HG03439 (cell line): ENCODE results near the gene CLIP2.
A peak's percentile ranks its signal among the peaks of the same experiment; 100 is the strongest.

Experiments used
- ATAC-seq: cut with Tn5 transposase; IDR thresholded peaks from one replicate; pipeline ENCODE4 v1.9.1; 2021; ENCODE audit warnings: mild to moderate bottlenecking, moderate library complexity; ENCODE audit not compliant: unreplicated experiment

The CLIP2 gene

DNA sequence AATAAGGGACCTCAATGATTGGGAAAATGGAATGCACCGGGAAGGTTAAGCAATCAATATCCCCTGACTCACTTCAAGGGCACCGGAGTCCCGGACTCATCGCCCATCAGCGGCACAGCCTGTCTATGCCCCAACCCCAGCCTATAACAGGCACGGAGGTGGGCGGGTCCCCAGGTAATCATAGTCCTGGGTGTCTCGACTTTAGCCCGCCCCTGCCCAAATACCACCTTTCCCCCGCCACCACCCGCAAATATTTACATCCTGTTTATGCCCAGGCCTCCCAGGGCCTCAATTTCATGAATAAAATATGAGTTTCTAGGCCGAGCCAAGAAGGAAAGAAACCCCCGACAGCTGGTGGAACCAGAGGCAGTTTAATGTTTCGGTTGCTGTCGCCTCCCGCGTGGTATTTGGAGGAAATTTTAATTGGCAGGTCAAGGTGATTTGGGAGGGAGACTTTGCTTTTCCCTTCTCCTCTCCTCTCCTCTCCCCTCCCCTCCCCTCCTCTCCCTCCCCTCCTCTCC is 19.4 kb upstream of the CLIP2 start:
- peak; percentile 41 for ATAC-seq

DNA sequence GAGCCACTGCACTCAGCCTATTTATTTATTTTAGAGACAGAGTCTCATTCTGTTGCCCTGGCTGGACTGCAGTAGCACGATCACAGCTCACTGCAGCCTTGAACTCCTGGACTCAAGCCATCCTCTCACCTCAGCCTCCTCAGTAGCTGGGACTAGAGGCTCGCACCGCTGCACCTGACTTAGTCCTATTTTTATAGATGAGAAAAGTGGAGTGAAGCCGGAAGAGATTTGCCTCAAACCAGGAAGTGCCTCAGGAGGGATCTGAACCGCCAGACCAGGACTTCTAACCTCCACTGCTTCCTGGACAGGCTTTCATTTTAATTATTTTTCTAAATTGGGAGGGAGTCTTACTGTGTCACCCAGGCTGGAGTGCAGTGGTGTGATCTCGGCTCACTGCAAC is 17.5 kb upstream of the CLIP2 start:
- no peak for ATAC-seq

DNA sequence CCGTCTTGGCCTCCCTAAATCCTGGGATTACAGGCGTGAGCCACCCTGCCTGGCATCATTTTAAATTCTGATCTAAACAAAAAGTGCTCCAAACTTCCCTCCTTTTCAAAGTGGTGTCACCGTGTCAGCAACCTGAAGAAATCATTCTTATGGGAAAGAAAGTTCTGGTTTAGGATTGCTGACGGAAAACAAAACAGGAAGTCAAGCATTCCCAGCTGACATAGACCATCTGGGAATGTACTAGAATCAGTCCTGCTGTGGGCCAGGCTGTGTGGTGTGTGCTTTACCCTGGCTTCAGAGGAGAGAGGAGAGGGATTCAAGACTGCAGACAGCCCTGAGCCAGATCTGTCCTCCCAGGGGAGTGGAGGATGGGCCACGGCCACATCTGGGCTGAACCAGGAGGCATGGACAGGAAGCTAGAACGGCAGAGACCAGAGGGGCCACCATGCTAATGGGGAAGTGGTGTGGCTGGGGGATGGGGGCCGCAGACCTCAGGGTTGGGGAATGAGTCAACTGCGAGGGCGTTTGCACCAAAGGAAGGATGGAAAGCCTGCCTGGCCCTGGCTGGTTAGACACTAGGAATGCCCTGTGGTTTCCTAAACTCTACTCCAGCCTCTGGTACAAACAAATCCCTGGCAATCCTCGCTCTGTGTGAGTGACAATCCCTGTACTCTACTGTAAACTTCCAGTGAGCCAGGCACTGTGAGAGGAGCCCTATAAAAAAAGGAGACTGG is 16.7 kb upstream of the CLIP2 start:
- peak; percentile 63 for ATAC-seq

DNA sequence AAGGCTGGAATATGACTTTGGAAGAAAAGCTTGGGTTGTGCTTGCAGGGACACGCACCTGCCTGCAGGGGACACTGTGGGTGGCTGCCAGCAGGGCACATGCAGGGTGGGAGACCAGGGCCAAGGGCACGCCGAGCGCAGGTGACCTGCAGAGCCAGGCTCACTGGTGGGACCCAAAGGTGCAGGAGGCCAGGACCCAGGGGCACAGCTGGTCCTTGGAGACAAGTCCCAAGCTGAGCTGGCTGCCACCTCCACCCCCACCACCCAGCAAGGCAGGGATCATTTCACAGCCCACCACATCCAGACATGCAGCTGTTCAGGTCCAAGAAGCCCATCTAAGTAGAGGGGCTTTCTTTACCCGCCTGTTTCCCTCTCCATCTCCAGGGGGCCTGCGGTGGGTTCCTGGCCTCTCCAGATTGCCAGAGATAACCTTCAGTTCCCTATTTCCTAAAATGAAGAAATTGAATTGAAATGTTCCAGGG is 13.8 kb upstream of the CLIP2 start:
- ATAC-seq: no peak

DNA sequence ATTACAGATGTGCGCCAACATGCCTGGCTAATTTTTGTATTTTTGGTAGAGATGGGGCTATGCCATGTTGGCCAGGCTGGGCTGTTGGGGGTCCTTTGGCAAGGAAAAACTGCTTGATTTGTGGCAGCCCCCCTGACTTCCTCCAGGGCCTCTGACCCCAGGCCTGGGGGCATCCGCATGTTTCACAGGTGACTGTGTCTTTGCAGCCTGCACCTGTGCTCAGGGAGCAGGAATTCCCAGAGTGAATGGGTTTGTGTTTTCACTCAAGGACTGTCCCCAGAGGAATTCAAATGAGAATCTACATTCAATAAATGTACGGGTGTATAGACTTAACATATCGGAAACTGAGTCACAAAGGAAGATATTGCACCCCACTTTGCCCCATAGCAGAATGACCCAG is 11.6 kb upstream of the CLIP2 start:
- no peak for ATAC-seq

DNA sequence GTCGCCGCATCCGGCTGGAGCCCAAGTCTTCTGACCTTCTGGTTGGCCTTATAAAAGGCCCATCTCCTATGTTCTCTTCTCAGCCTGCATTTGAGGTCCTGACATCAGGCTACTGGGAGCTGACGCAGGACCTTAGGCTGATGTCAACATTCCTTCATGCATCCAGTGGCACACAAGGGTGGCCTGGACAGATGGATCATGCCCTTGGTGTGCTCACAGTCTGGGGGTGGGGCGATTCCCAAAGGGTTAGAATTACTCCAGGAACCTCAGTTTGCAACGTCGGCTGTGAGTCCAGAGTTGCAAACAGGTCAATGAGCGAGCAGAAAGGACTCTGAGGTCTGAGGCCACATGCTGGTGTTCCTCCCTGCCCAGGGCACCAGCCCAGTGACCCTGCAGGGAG is 8.2 kb upstream of the CLIP2 start:
- ATAC-seq: no peak

DNA sequence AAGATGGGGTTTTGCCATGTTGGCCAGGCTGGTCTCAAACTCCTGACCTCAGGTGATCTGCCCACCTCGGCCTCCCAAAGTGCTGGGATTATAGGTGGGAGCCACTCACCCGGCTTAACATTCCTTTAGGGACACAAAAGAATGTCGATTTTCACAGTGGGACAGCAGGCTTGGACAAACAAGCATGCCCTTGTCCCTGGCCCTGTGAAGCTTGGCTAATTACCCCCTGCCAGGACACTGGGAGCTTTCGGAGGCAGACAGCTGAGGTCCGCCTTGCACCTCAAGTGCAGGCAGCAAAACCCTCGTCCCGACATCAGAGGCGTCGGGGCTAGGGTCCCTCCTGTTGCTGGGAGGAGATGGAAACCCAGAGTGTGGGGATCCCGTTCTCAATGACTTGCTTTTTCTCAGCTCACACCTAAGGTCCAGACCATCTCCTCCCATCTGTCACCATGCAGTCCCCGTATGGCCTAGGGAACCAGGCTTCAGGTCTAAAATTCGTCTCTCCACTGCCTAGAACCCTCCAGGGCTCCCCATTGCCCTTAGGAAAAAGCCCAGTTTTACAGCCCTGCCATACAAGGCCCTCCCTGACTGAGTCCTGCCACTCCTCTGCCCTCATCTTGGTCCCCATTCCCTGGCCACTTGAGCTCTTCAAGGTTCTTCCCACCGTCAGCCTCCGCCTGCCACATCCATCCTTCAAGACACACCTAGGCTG is 6.3 kb upstream of the CLIP2 start:
- no peak for ATAC-seq

DNA sequence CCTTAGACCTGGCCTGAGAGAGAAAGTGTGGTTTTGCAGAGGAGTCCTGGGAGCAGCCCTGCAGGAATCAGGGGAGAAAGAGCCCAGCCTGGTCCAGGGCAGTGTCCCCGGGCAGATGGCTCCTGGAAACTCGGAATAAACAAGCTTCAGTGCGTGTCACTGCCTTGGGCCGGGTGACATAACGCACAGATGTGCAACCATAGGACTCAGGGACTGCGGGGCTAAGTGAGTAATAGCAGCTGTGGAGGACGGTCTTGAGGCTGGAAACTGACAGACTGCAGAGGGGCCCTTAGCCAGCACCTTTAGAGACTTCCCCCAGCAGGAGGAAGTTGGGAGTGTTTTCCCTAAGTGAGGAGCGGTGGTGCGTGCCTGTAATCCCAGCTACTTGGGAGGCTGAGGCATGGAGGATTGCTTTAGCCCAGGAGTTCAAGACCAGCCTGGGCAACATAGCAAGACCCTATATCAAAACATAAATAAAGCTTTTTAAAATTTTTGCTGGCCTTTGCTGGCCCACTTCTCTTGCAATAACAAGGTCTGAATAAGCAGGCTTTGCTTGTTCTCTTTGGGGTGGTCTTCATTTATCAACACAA is 5.3 kb upstream of the CLIP2 start:
- ATAC-seq: no peak

DNA sequence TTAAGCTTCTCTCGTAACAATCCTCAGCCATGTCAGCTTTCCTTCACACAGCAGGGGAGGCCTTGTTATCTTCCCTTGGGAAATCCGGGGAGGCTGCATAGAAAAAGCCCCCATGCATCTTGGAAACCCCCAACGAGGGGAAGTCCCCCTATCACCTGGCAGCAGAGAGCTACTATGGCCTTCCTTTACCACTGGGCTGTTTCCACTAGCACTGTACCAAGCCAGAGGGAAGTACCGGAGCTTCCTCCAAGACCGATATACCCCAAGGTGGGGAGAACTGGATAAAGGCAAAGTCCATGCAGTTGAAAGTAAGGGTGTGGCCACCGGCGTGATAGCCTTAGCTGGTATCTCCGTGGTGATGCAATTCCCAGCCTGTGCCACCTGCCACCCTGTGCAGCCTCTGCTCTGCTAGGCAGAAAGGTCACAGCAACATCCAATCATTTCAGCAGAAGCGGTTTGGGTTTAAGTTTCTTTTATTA is 4.4 kb upstream of the CLIP2 start:
- ATAC-seq: peak; percentile 33

DNA sequence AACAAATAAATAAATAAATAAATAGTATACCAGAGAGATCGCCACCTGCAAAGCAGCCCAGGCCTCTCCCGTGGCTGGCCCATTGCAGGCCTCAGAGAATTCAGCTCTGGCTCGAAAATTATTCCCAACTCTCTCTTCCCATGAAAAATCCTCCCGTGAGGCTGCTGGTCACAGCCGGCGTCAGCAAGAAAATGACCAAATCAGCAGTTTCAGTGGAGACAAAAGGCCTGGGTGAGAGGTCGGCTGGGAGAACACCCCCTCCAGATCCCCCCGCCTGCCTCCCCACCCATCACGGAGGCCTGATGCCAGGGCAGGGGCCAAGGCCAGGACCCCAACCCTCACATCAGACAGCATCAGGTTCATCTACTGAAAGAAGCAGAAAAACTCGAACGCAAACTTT is 3.1 kb upstream of the CLIP2 start:
- ATAC-seq: no peak

DNA sequence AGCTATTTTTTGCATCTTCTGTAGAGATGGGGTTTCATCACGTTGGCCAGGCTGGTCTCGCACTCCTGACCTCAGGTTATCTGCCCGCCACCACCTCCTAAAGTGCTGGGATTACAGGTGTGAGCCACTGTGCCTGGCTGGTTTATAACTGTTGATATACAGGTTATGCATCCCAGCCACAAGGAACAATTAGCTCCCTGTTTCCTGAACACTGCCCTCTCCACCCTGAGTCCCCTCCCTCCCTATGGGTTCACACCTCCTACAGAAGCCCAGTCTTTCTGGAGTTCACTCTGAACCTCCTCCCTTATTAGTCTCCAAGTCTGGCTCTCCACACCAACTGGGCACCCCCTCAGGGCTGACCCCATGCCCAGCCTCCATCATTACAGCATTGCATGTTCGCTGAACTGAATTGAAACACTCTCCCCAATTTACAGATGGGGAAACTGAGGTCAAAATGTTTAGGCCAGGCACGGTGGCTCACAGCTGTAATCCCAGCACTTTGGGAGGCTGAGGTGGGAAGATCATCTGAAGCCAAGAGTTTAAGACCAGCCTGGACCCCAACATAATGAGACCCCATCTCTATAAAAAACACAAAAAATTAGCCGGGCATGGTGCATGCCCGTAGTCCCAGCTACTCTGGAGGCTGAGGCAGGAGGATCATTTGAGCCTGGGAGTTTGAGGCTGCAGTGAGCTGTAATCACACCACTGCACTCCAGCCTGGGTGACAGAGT is 1.7 kb upstream of the CLIP2 start:
- no peak for ATAC-seq

DNA sequence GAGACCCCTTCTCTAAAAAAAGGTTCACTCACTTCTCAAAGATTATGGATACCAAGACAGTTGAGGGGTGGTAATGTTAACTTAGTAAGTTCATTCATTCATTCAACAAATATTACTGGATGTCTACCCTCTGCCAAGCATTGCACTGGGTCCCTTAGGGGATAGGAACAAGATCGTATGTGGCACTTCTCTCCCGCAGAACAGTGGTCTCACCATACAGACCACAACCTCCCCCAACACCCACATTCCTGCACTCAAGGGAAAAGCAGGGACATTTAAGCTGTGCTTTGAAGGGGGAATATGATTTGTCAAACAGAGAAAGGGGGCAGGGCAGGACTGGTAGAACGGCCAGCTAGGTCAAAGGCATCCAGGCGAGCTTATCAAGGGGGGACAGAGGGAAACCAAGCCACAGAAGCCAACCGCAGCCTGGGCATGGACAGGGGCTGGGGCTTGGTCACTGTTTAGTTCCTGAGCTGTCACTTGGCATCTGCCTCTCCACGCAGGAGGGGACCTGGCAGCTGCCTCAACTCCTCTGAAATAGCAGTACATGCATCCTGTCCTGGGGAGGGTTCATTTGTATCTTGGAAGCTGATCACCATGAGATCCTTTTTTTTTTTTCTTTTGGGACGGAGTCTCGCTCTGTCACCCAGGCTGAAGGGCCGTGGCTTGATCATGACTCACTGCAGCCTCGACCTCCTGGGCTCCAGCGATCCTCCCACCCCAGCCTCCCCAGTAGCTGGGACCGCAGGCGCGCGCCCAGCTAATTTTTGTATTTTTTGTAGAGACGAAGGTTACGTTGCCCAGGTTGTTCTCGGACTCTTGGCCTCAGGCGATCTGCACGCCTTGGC is 949 bp upstream of the CLIP2 start:
- ATAC-seq: no peak

DNA sequence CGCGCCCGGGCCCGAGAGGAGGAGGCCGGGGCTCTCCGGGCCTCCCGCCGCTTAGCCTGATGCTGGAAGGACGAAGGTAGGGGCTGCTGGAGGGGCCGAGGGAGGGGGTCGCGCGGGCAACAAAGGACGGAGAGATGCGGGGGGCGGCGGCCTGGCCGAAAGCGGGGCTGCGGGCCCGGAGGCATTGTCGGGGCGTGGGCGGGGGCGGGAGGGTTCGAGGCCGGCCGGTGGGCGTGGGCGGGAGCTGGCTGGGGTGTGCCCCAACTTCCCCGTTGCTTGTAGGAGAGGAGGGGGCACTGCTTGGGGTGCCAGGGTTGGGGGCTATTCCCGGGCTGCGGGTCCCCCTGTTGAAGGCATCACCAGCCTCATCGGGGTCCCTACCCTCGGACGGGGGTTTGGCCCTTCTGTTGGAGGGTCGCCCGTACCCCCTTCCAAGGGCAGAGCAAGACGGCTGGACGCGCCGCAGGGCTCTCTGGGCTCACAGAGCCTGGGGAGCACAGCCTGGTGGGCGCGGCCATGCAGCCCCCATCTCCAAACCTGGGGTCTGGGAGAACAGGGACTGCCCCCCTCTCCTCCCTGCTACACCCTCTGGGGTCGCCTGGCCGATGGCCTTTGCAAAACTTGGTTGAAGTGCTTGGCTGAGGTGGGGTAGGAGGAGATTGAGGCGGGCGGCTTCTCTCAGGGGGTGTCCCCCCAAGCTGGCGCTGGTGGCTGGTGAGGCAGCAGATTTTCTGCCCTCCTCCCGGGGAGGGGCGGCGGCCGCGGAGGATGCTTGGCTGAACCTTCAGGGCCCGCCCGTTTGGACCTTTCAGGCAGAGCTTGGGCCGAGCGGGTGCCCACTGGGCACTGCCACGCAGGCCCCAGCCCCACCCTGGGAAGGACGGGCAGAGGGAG is 699 bp downstream of the CLIP2 start:
- ATAC-seq: no peak

DNA sequence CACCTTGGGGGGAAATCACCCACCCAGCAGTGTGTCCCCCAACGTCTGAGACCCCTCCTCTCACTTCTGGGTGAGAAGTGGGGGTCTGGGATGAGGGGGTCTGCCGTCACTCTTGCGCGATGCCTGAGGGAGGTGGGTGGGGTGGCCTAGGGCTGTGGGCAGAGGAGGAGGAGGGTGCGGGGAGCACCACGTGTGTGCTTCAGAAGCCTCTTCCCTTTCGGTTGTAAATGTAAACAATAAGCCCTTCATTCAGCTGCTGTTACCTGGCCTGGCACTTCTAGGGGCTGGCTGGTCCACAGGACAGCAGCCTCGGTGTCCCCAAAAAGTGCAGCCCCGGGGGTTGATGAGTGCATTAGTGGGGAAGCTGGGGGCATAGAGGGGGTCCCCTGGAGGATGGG is 1.3 kb downstream of the CLIP2 start:
- no peak for ATAC-seq

DNA sequence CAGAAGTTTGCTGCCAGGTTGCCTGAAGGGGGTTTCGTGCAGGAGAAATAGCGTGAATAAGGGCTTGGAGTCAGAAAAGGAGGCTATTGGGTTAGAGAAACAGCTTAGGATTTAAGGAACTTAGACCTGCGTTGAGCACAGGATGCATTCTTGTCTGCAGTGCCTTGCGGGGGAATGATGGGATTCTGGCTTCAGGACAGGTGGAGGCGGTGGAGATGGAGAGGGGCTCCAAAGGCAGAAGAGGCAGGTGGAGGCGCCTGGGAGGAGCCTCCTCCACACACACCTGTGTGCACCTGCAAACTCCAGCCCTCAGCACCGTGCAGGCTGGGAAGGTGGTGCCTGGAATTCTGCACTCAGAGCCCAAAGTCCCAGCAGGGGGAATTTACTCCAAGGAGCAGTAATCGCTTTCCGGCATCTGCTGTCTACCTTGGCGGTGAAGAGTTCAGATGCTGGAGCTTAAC is 1.8 kb downstream of the CLIP2 start:
- no peak for ATAC-seq

DNA sequence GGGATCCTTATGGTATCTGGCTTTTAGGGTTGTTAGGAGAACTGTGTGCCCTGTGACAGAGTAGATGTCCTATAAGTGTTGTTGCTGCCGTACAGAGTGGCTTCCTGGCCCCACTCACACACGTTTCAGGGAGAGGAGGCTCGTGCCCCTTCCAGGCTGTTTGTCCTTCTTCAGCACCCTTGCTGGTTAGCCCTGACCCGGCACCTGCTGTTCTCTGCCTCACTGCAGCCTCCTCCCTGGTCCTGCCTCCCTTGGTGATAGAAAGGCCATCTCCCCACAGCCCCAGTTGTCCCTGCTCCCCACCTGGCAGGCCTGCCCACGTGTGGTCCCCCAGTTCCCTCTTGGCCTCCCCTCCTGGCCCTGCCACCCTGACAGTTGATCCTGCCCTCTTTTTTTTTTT is 2.3 kb downstream of the CLIP2 start:
- no peak for ATAC-seq

DNA sequence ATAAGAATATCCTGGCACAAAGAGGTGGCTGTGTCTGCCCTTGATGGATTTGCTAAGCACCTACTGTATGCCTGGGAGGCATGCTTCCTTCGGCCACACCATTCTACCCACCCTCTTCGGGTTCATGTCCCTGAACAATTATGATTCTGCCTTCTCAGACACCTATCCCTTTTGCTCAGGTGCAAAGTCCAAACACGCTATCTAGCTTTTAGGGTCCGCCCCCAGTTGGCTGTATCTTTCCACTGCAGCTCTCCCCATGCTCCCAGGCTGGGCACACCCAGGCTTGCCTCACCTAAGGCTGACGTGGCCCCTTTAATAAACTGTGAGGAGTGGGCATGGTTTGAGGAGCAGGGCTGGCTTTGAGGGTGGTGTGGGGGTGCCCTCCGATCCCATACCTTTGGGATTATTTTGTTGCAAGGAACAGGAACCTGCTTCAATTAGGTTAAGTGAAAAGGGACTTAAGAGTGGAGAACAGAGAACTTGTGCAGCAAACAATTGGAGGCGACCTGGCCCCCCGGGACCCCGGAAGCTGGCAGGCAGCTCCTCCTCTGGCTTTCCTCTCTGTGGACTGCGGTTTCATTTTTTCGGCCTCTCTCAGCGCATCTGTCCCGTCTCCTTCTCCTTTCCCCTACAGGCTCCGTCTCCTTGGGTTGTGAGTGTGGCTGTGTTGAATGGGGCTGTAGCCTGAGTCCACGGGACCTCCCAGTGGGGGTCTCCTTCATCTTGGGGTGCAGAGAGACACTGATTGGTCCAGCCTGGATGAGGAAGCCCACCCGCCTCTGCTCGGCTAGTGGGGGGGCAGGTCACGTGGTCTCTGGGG is 3.8 kb downstream of the CLIP2 start:
- no peak for ATAC-seq

DNA sequence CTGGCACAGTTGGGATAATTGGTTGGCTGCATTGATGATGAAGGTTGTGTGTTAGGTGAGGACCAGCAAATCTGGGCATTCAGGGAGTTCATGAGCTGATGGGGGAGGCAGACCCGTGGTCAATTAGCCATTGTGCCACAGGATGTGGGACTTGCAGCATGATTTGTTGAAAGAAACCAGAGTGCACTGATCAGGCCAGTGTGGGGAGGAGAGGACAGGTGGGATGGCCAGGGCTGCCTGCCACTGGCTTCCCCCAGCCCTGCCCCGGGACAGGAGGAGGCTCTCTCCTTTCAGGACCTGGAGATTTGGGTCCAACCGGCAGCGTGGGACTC is 4.3 kb downstream of the CLIP2 start:
- no peak for ATAC-seq
